Heart left ventricle (tissue), 13 donors: Measurements from ENCODE around the gene OSBP2.

ENCODE experiments used
- CTCF ChIP-seq, 12 donors: fragments of 200-600 bp; sonication (generic) in 4 of 12; IDR thresholded peaks; one replicate each; pipeline versions ENCODE4 v1.5.0 to v1.8.0; 2018 to 2022; ENCODE audit warnings: antibody characterized with exemption in 12 of 12, mild to moderate bottlenecking in 5 of 12
- POLR2A ChIP-seq, 2 donors: fragments of 450-650 bp; IDR thresholded peaks; one replicate each; pipeline ENCODE4 v1.6.1; 2017; ENCODE audit warnings: antibody characterized with exemption in 2 of 2, mild to moderate bottlenecking in 2 of 2, moderate library complexity in 2 of 2
- donor health status: ischemic (EF 13 %, LVEDD 7.1; RV severe dilation, severe dysfunction).
- donor health status: DM: no; HTN: yes; CAD: no.
- donor health status: DM: no; HTN: no; CAD: no.
- donor health status: ischemic (EF 25% LVEDD 6.9; RV normal size, moderate dysfunction).
- donor health status: ischemic (EF 25% LVEDD 5.7; RV mildly dilated, moderate dysfunction).
- donor health status: ischemic (EF 35%, LVEDD 5.7; RV mildly dilated, moderate dysfunction).
- donor health status: nonischemic (EF 11% LVEDD 7.7; RV severe dilation, severe dysfunction).
- donor health status: DM: yes; HTN: yes; CAD: no.
- donor health status: PGD.
- donor health status: ischemic (EF 29% LVEDD 5.4; RV normal size, mild dysfunction).
- donor health status: nonischemic (EF 23%, LVEDD 6.1; RV moderate dilation, normal function).

DNA sequence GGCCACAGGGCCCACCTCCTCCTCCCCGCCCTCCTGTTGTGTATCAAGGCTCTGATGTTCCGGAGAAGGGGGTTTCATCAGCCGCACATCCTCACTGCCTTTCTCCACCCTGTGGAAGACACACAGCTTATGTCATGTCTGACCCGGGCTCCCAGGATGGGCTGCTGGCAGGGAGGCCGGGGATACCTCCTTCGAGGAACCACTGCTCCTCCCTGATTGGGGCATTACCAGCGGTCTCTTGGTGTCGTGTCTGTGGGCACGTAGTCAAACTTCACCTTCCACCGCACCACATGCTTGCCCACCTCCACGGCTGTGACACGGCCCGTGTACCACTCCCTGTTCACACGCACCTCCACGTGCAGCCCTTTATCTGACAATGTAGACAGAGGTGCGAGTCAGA lies 238.0 kb downstream of the OSBP2 start:
- TF ChIP-seq CTCF (IDR thresholded peaks at IDR 0.05) (no peak), POLR2A (IDR thresholded peaks at IDR 0.05) (no peak)
